Karpas-422 (cell line): ENCODE results near the gene RIMBP2. TPM values are rescaled to one million over a fixed set of nuclear protein-coding genes. Genes with fewer than 3 reads are reported as not detected.

ENCODE experiments used
- DNase-seq: peaks from one replicate; pipeline ENCODE4 v3.0.0-alpha.2; 2015
- H2AFZ ChIP-seq: fragments of 200-600 bp; sonication (generic); 2 replicates; pipeline ENCODE4 v1.6.1; 2014; ENCODE audit warnings: antibody characterized with exemption, low read length, mixed read lengths
- H3K27ac ChIP-seq: fragments of 200-600 bp; sonication (generic); 2 replicates; pipeline ENCODE4 v1.5.1; 2014; ENCODE audit warnings: mild to moderate bottlenecking, low read length, moderate library complexity
- H3K27me3 ChIP-seq: fragments of 200-600 bp; sonication (generic); 2 replicates; pipeline ENCODE4 v1.6.1; 2014; ENCODE audit warnings: low read length, mixed read lengths
- H3K36me3 ChIP-seq: fragments of 200-600 bp; sonication (generic); 2 replicates; pipeline ENCODE4 v1.6.1; 2014; ENCODE audit warnings: low read length, mixed read lengths; ENCODE audit not compliant: insufficient read depth
- H3K4me1 ChIP-seq: fragments of 200-600 bp; sonication (generic); 2 replicates; pipeline ENCODE4 v1.6.1; 2014; ENCODE audit warnings: mild to moderate bottlenecking, low read length, mixed read lengths
- H3K4me2 ChIP-seq: fragments of 200-600 bp; sonication (generic); 2 replicates; pipeline ENCODE4 v1.6.1; 2014; ENCODE audit warnings: low read length, low read depth, mild to moderate bottlenecking; ENCODE audit not compliant: poor library complexity, severe bottlenecking
- H3K4me3 ChIP-seq: fragments of 200-600 bp; sonication (generic); 2 replicates; pipeline ENCODE4 v1.5.1; 2014; ENCODE audit warnings: mild to moderate bottlenecking, antibody characterized with exemption, low read length, mixed read lengths
- H3K79me2 ChIP-seq: fragments of 200-600 bp; sonication (generic); 2 replicates; pipeline ENCODE4 v1.6.1; 2014; ENCODE audit warnings: mild to moderate bottlenecking, low read length, mixed read lengths
- H3K9ac ChIP-seq: fragments of 200-600 bp; sonication (generic); 2 replicates; pipeline ENCODE4 v1.6.0; 2014; ENCODE audit warnings: low read length
- H3K9me2 ChIP-seq: fragments of 200-600 bp; sonication (generic), shearing (Covaris generic); replicated peaks from 2 replicates; pipeline ENCODE4 v1.6.0; 2014; ENCODE audit warnings: mild to moderate bottlenecking, low read length, moderate library complexity; ENCODE audit not compliant: insufficient read depth
- H3K9me3 ChIP-seq: fragments of 300-700, 200-600 bp; sonication (generic); 2 replicates; pipeline ENCODE4 v1.6.1; 2014; ENCODE audit warnings: low read length, mixed read lengths
- H4K20me1 ChIP-seq: fragments of 200-600 bp; sonication (generic); 2 replicates; pipeline ENCODE4 v1.6.1; 2014; ENCODE audit warnings: mild to moderate bottlenecking, antibody characterized with exemption, low read length, low read depth; ENCODE audit not compliant: insufficient read depth
- total RNA-seq: library from RNA; depleted of rRNA; stranded (reverse); fragments of >200 nt; shearing (Covaris generic); gene quantifications from 2 replicates; pipeline ENCODE4 v1.2.3, GENCODE V29; 2014; ENCODE audit warnings: low replicate concordance

Gene RIMBP2
- total RNA-seq, 1 experiment from 2014 or later: not detected

- Histone ChIP-seq H3K27me3 (no peaks in the 10 kb centered on the region), H2AFZ (no peak overlapping the region), H3K9ac (no peak overlapping the region), H3K36me3 (no peaks in the 10 kb centered on the region), H3K4me1 (no peaks in the 10 kb centered on the region), H3K4me2 (no peak overlapping the region), H3K4me3 (no peak overlapping the region), H3K79me2 (no peaks in the 10 kb centered on the region), H3K9me3 (no peaks in the 10 kb centered on the region), H3K9me2 (no peaks in the 10 kb centered on the region), H3K27ac (no peak overlapping the region), H4K20me1 (no peaks in the 10 kb centered on the region)
- no peak for DNase-seq
Measured at GRCh38 chr12:130666645-130667044, 49.5 kb downstream of the RIMBP2 start.

- no peaks in the 10 kb centered on the region for H3K4me1 ChIP-seq
- no peaks in the 10 kb centered on the region for H3K9me3 ChIP-seq
- no peak overlapping the region for H3K9ac ChIP-seq
- no peaks in the 10 kb centered on the region for H3K9me2 ChIP-seq
- H3K79me2 ChIP-seq: no peaks in the 10 kb centered on the region
- no peak for DNase-seq
- H3K27me3 ChIP-seq: no peaks in the 10 kb centered on the region
- H3K36me3 ChIP-seq: no peaks in the 10 kb centered on the region
- H2AFZ ChIP-seq: no peak overlapping the region
- no peak overlapping the region for H3K27ac ChIP-seq
- H3K4me2 ChIP-seq: no peak overlapping the region
- H3K4me3 ChIP-seq: no peak overlapping the region
- H4K20me1 ChIP-seq: no peaks in the 10 kb centered on the region
Measured at GRCh38 chr12:130665753-130666152, 50.3 kb downstream of the RIMBP2 start.

GRCh38 chr12:130664772-130665171 is 51.3 kb downstream of the RIMBP2 start:
- H2AFZ ChIP-seq: no peak overlapping the region
- DNase-seq: no peak
- no peaks in the 10 kb centered on the region for H3K27me3 ChIP-seq
- no peak overlapping the region for H3K4me3 ChIP-seq
- no peak overlapping the region for H3K9ac ChIP-seq
- H3K9me2 ChIP-seq: no peaks in the 10 kb centered on the region
- no peaks in the 10 kb centered on the region for H3K79me2 ChIP-seq
- no peak overlapping the region for H3K27ac ChIP-seq
- no peaks in the 10 kb centered on the region for H3K4me1 ChIP-seq
- H3K4me2 ChIP-seq: no peak overlapping the region
- no peaks in the 10 kb centered on the region for H3K9me3 ChIP-seq
- no peaks in the 10 kb centered on the region for H3K36me3 ChIP-seq
- no peaks in the 10 kb centered on the region for H4K20me1 ChIP-seq

- Histone ChIP-seq H3K4me1 (no peaks in the 10 kb centered on the region), H3K27me3 (no peaks in the 10 kb centered on the region), H3K27ac (no peak overlapping the region), H3K4me2 (no peak overlapping the region), H4K20me1 (no peaks in the 10 kb centered on the region), H3K79me2 (no peaks in the 10 kb centered on the region), H3K4me3 (no peak overlapping the region), H3K9ac (no peak overlapping the region), H3K9me3 (no peaks in the 10 kb centered on the region), H3K36me3 (no peaks in the 10 kb centered on the region), H2AFZ (no peak overlapping the region), H3K9me2 (no peaks in the 10 kb centered on the region)
- DNase-seq: no peak
Measured at GRCh38 chr12:130664252-130664651, 51.8 kb downstream of the RIMBP2 start.

- H3K27ac ChIP-seq: no peak overlapping the region
- no peaks in the 10 kb centered on the region for H3K27me3 ChIP-seq
- H4K20me1 ChIP-seq: no peaks in the 10 kb centered on the region
- H3K9me3 ChIP-seq: no peaks in the 10 kb centered on the region
- no peak overlapping the region for H3K9ac ChIP-seq
- H3K4me3 ChIP-seq: no peak overlapping the region
- DNase-seq: no peak
- no peaks in the 10 kb centered on the region for H3K36me3 ChIP-seq
- no peaks in the 10 kb centered on the region for H3K4me1 ChIP-seq
- H2AFZ ChIP-seq: no peak overlapping the region
- H3K79me2 ChIP-seq: no peaks in the 10 kb centered on the region
- H3K9me2 ChIP-seq: no peaks in the 10 kb centered on the region
- no peak overlapping the region for H3K4me2 ChIP-seq
Measured at GRCh38 chr12:130663514-130663913, 52.6 kb downstream of the RIMBP2 start.

- Histone ChIP-seq H3K36me3 (no peaks in the 10 kb centered on the region), H3K4me1 (no peaks in the 10 kb centered on the region), H3K4me2 (no peak overlapping the region), H3K9ac (no peak overlapping the region), H3K27me3 (no peaks in the 10 kb centered on the region), H3K27ac (no peak overlapping the region), H4K20me1 (no peaks in the 10 kb centered on the region), H3K9me3 (no peaks in the 10 kb centered on the region), H2AFZ (no peak overlapping the region), H3K79me2 (no peaks in the 10 kb centered on the region), H3K4me3 (no peak overlapping the region), H3K9me2 (no peaks in the 10 kb centered on the region)
- DNase-seq: no peak
Measured at GRCh38 chr12:130661486-130662255, 54.4 kb downstream of the RIMBP2 start.

GRCh38 chr12:130661059-130661458 is 55.0 kb downstream of the RIMBP2 start:
- Histone ChIP-seq H3K9me3 (no peaks in the 10 kb centered on the region), H3K4me3 (no peak overlapping the region), H3K9ac (no peak overlapping the region), H3K27me3 (no peaks in the 10 kb centered on the region), H4K20me1 (no peaks in the 10 kb centered on the region), H2AFZ (no peak overlapping the region), H3K36me3 (no peaks in the 10 kb centered on the region), H3K4me1 (no peaks in the 10 kb centered on the region), H3K4me2 (no peak overlapping the region), H3K27ac (no peak overlapping the region), H3K9me2 (no peaks in the 10 kb centered on the region), H3K79me2 (no peaks in the 10 kb centered on the region)
- DNase-seq: no peak

GRCh38 chr12:130658145-130658911 is 57.8 kb downstream of the RIMBP2 start:
- no peak for DNase-seq
- H3K79me2 ChIP-seq: no peaks in the 10 kb centered on the region
- H3K27me3 ChIP-seq: no peaks in the 10 kb centered on the region; the same call in 1 of the 2 replicates
- no peak overlapping the region for H3K27ac ChIP-seq
- H3K36me3 ChIP-seq: no peaks in the 10 kb centered on the region
- H3K9me3 ChIP-seq: no peaks in the 10 kb centered on the region
- H3K9ac ChIP-seq: no peak overlapping the region
- H3K9me2 ChIP-seq: no peaks in the 10 kb centered on the region
- no peak overlapping the region for H3K4me2 ChIP-seq
- no peaks in the 10 kb centered on the region for H3K4me1 ChIP-seq
- no peak overlapping the region for H2AFZ ChIP-seq
- H3K4me3 ChIP-seq: no peak overlapping the region
- no peaks in the 10 kb centered on the region for H4K20me1 ChIP-seq
